Measurements from ENCODE around the gene TMEM232. TPM values are rescaled to one million over a fixed set of nuclear protein-coding genes. Genes with fewer than 3 reads are reported as not detected.

Gene TMEM232
- total RNA-seq, 2 experiments from 2014 or later = 1.1 to 1.7 TPM

DNA sequence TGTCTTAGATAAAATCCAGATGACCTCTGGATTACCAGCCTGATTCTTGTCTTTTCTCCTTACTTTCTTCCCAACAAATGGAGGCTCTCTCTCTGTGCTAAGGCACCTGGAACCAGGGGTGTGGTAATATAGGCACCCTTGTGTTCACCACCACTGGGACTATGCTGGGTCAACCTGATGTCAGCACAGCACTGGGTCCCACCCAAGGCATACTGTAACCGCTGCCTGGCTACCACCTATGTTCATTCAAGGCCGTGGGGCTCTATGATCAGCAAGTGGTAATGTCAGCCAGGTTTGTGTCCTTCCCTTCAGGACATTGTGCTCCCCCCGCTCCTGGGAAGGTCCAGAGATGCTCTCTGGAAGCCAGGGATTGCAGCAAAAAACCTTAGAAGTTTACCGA, 283.6 kb downstream of the TMEM232 start:
- ChIA-PET POLR2A (no interaction called here), CTCF (no interaction called here)
- no peak overlapping the region for H3K4me3 Mint-ChIP-seq
- H3K27me3 Mint-ChIP-seq = no peaks in the 10 kb centered on the region
- no peak overlapping the region for H3K27ac Mint-ChIP-seq
- no peaks in the 10 kb centered on the region for H3K4me1 Mint-ChIP-seq
- DNase-seq = no peak
- H3K36me3 Mint-ChIP-seq (ENCODE audit: low read depth) = no peaks in the 10 kb centered on the region
- H3K9me3 Mint-ChIP-seq = no peaks in the 10 kb centered on the region

- Mint-ChIP-seq H3K27me3 (no peaks in the 10 kb centered on the region), H3K4me3 (no peak overlapping the region), H3K27ac (no peak overlapping the region), H3K4me1 (no peaks in the 10 kb centered on the region), H3K9me3 (no peaks in the 10 kb centered on the region), H3K36me3 (ENCODE audit: low read depth) (no peaks in the 10 kb centered on the region)
- ChIA-PET CTCF (no interaction called here), POLR2A (no interaction called here)
- no peak for DNase-seq
Measured at GRCh38 chr5:110441035-110441434, 285.4 kb downstream of the TMEM232 start.

GRCh38 chr5:110440058-110440457, 286.4 kb downstream of the TMEM232 start:
- ChIA-PET CTCF (no interaction called here), POLR2A (no interaction called here)
- Mint-ChIP-seq H3K36me3 (ENCODE audit: low read depth) (no peaks in the 10 kb centered on the region), H3K9me3 (no peaks in the 10 kb centered on the region), H3K4me1 (no peaks in the 10 kb centered on the region), H3K27me3 (no peaks in the 10 kb centered on the region), H3K4me3 (no peak overlapping the region), H3K27ac (no peak overlapping the region)
- DNase-seq = no peak

DNA sequence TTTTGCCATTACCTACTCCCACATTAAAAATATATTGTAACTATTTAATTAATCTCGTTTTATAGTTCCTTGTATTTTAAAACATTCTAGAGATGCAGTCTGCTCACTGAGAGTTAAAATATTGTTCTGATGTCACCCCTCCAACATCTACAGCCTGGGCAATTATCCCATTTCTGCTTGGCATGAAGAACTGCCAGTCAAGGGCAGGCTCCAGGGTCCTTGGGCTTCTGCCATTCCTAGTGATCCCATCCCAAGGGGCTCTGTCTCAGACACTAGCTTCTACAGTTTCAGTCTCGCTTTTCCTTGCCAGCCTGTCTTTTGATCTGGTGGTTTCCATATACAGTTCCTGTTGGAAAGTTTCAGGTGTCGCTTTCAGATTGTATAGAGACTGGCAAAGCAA, 287.2 kb downstream of the TMEM232 start:
- Mint-ChIP-seq H3K27me3 (no peaks in the 10 kb centered on the region), H3K27ac (no peak overlapping the region), H3K9me3 (no peaks in the 10 kb centered on the region), H3K36me3 (ENCODE audit: low read depth) (no peaks in the 10 kb centered on the region), H3K4me3 (no peak overlapping the region), H3K4me1 (no peaks in the 10 kb centered on the region)
- CTCF ChIA-PET = no interaction called here
- POLR2A ChIA-PET = no interaction called here
- no peak for DNase-seq

DNA sequence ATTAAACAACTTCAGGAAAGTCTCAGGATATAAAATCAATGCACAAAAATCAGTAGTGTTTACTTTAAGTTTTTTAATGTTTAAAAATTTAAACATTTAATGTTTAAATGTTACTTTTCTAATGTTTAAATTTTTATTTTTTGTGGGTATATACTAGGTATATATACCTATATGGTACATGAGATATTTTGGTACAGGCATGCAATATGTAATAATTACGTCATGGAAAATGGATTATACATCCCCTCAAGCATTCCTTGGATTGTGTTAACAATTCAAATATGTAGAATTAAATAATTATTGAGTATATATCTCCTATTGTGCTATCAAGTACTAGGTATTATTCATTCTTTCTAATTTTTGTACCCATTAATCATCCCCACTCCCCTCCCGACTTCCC, 291.3 kb downstream of the TMEM232 start:
- no peak for DNase-seq
- no peaks in the 10 kb centered on the region for H3K36me3 Mint-ChIP-seq (ENCODE audit: low read depth)
- no peaks in the 10 kb centered on the region for H3K27me3 Mint-ChIP-seq
- no peaks in the 10 kb centered on the region for H3K4me1 Mint-ChIP-seq
- H3K4me3 Mint-ChIP-seq = no peak overlapping the region
- no peaks in the 10 kb centered on the region for H3K9me3 Mint-ChIP-seq
- ChIA-PET POLR2A (no interaction called here), CTCF (no interaction called here)
- H3K27ac Mint-ChIP-seq = no peak overlapping the region

- no peak overlapping the region for H3K27ac Mint-ChIP-seq
- no peak overlapping the region for H3K4me3 Mint-ChIP-seq
- POLR2A ChIA-PET = no interaction called here
- H3K36me3 Mint-ChIP-seq (ENCODE audit: low read depth) = no peaks in the 10 kb centered on the region
- no peaks in the 10 kb centered on the region for H3K9me3 Mint-ChIP-seq
- CTCF ChIA-PET = no interaction called here
- H3K27me3 Mint-ChIP-seq = no peaks in the 10 kb centered on the region
- no peaks in the 10 kb centered on the region for H3K4me1 Mint-ChIP-seq
- DNase-seq = no peak
Measured at GRCh38 chr5:110431603-110432002, 294.9 kb downstream of the TMEM232 start.

GRCh38 chr5:110414360-110414759, 312.1 kb downstream of the TMEM232 start:
- Mint-ChIP-seq H3K4me3 (no peak overlapping the region), H3K9me3 (no peaks in the 10 kb centered on the region), H3K27ac (no peak overlapping the region), H3K36me3 (ENCODE audit: low read depth) (no peaks in the 10 kb centered on the region), H3K27me3 (no peaks in the 10 kb centered on the region), H3K4me1 (no peaks in the 10 kb centered on the region)
- ChIA-PET POLR2A (no interaction called here), CTCF (no interaction called here)
- DNase-seq = no peak

- Mint-ChIP-seq H3K27me3 (no peaks in the 10 kb centered on the region), H3K36me3 (ENCODE audit: low read depth) (no peaks in the 10 kb centered on the region), H3K4me3 (no peak overlapping the region), H3K4me1 (no peaks in the 10 kb centered on the region), H3K27ac (no peak overlapping the region), H3K9me3 (no peaks in the 10 kb centered on the region)
- no peak for DNase-seq
- CTCF ChIA-PET = no interaction called here
- POLR2A ChIA-PET = no interaction called here
Measured at GRCh38 chr5:110413856-110414255, 312.6 kb downstream of the TMEM232 start.

DNA sequence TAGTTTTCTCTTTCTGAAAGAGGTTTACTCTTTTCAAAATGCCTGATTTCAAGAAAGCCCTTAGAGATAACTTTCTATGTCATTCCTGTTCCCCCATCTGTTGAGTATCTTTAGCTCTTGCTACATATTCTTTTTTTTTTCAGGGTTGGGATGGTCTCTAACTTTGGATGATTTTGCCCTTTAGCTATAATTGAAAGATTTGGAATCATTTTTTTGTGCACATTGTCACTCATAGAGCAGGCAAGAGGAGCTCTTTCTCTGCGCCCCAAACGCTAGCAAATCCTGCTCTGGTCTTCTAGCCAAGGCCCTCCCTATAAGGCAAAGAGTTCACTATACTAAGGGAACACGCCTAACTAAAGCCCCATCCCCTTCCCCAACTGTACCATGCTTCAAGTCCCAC, 316.9 kb downstream of the TMEM232 start:
- CTCF ChIA-PET = no interaction called here
- DNase-seq = no peak
- H3K36me3 Mint-ChIP-seq (ENCODE audit: low read depth) = no peaks in the 10 kb centered on the region
- H3K27ac Mint-ChIP-seq = no peak overlapping the region
- no peak overlapping the region for H3K4me3 Mint-ChIP-seq
- no peaks in the 10 kb centered on the region for H3K4me1 Mint-ChIP-seq
- no peaks in the 10 kb centered on the region for H3K9me3 Mint-ChIP-seq
- no peaks in the 10 kb centered on the region for H3K27me3 Mint-ChIP-seq
- POLR2A ChIA-PET = no interaction called here

- DNase-seq = no peak
- Mint-ChIP-seq H3K27ac (no peak overlapping the region), H3K9me3 (no peaks in the 10 kb centered on the region), H3K36me3 (ENCODE audit: low read depth) (no peaks in the 10 kb centered on the region), H3K4me1 (no peaks in the 10 kb centered on the region), H3K27me3 (peaks cover 4% of the 10 kb centered on the region), H3K4me3 (no peak overlapping the region)
- POLR2A ChIA-PET = no interaction called here
- CTCF ChIA-PET = no interaction called here
Measured at GRCh38 chr5:110402562-110402961, 323.9 kb downstream of the TMEM232 start.

DNA sequence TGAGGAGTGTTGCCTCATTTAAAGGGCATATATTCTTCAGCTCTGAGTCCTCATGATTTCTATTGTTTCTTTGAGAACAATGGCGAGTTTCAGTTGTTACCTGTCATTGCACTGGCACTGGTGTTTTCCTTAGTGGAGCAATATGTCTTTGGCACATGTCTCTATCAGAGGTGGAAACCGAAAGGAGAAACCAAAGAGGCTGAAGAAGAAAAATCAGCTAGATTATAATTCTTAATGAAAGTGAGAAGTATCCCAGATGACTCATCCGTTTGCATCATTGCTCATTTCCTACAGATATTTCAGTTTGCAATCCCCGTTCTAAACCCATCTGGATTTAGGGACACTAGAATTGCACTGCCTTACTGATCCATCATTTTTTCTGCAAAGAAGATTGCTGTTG, 324.6 kb downstream of the TMEM232 start:
- CTCF ChIA-PET = no interaction called here
- peaks cover 4% of the 10 kb centered on the region for H3K27me3 Mint-ChIP-seq

DNA sequence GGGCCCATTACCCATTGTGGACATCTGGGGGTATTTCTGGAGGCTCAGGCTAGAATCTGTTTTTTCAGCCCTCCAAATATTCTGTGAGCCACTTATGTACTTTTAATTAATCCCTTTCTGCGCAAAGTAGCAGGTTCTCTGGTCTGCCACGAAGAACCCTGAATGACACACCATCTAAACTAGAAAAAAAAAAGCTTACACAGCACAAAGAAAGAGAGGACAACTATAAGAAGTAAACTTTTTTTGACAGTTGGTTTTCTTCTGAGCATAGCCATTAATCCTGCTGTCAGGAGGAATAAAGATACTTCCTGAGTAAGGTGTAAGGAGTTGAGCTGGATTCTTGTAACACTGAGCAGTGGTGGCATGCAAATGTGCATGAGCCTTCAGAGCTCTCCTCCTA, 327.5 kb downstream of the TMEM232 start:
- DNase-seq = no peak
- no peak overlapping the region for H3K4me3 Mint-ChIP-seq
- POLR2A ChIA-PET = no interaction called here
- no peaks in the 10 kb centered on the region for H3K4me1 Mint-ChIP-seq
- no peak overlapping the region for H3K27ac Mint-ChIP-seq
- CTCF ChIA-PET = no interaction called here
- H3K9me3 Mint-ChIP-seq = no peaks in the 10 kb centered on the region
- no peaks in the 10 kb centered on the region for H3K36me3 Mint-ChIP-seq (ENCODE audit: low read depth)
- peaks cover 4% of the 10 kb centered on the region for H3K27me3 Mint-ChIP-seq

More for the DNA sequence above, 324.6 kb downstream of the TMEM232 start:
- no peak for DNase-seq
- Mint-ChIP-seq H3K27ac (no peak overlapping the region), H3K4me1 (no peaks in the 10 kb centered on the region), H3K4me3 (no peak overlapping the region), H3K9me3 (no peaks in the 10 kb centered on the region), H3K36me3 (ENCODE audit: low read depth) (no peaks in the 10 kb centered on the region)
- POLR2A ChIA-PET = no interaction called here

DNA sequence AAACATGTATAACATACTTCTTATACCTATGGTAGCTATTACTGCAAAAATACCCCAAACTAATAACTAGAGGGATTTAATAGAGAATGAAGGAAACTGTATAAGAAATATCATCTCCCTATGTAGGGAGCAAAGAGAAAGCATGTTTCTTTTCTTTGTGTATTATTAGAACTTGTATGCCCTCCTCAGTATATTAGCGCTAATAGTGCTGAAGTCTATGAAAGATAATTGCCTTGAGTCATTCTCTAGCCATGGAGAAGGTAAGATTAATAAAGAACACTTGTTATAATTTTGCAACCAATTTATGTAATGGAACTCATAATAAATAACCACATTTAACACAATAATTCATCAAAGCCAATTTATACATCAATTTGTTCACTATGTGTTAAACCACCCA, 329.2 kb downstream of the TMEM232 start:
- no peak for DNase-seq
- H3K4me1 Mint-ChIP-seq = no peaks in the 10 kb centered on the region
- H3K27ac Mint-ChIP-seq = no peak overlapping the region
- ChIA-PET CTCF (no interaction called here), POLR2A (no interaction called here)
- H3K27me3 Mint-ChIP-seq = no peaks in the 10 kb centered on the region
- H3K4me3 Mint-ChIP-seq = no peak overlapping the region
- no peaks in the 10 kb centered on the region for H3K36me3 Mint-ChIP-seq (ENCODE audit: low read depth)
- no peaks in the 10 kb centered on the region for H3K9me3 Mint-ChIP-seq

- no peak for DNase-seq
- H3K9me3 Mint-ChIP-seq = peaks cover 2% of the 10 kb centered on the region
- H3K36me3 Mint-ChIP-seq (ENCODE audit: low read depth) = no peaks in the 10 kb centered on the region
- no peaks in the 10 kb centered on the region for H3K27me3 Mint-ChIP-seq
- no peaks in the 10 kb centered on the region for H3K4me1 Mint-ChIP-seq
- ChIA-PET POLR2A (no interaction called here), CTCF (no interaction called here)
- H3K4me3 Mint-ChIP-seq = no peak overlapping the region
- H3K27ac Mint-ChIP-seq = no peak overlapping the region
Measured at GRCh38 chr5:110386782-110387181, 339.7 kb downstream of the TMEM232 start.

- no peaks in the 10 kb centered on the region for H3K36me3 Mint-ChIP-seq (ENCODE audit: low read depth)
- no peaks in the 10 kb centered on the region for H3K27me3 Mint-ChIP-seq
- DNase-seq = no peak
- ChIA-PET CTCF (no interaction called here), POLR2A (no interaction called here)
- peaks cover 2% of the 10 kb centered on the region for H3K9me3 Mint-ChIP-seq
- H3K4me3 Mint-ChIP-seq = no peak overlapping the region
- no peaks in the 10 kb centered on the region for H3K4me1 Mint-ChIP-seq
- no peak overlapping the region for H3K27ac Mint-ChIP-seq
Measured at GRCh38 chr5:110383231-110383630, 343.2 kb downstream of the TMEM232 start.
